Hypothalamus (tissue), 51 donors: ENCODE data around the gene AP3D1.

Experiments used
- DNase-seq, 51 donors: peaks; one replicate each; lab custom pipeline; 2025; lab: John Stamatoyannopoulos, UW

The AP3D1 gene

GRCh38 chr19:2184422-2184975 lies 33.1 kb upstream of the AP3D1 start:
- no peak for DNase-seq

GRCh38 chr19:2181633-2181997 lies 30.2 kb upstream of the AP3D1 start:
- DNase-seq, result peak in 29 of 51 donors; percentile 8 to 70 (median 40)

GRCh38 chr19:2180881-2181632 lies 29.7 kb upstream of the AP3D1 start:
- peak in 23 of 51 donors; percentile 3 to 65 (median 35) for DNase-seq

- DNase-seq, result no peak
Measured at GRCh38 chr19:2180114-2180513, 28.7 kb upstream of the AP3D1 start.

GRCh38 chr19:2179095-2179494 lies 27.7 kb upstream of the AP3D1 start:
- no peak for DNase-seq

- DNase-seq, result peak in 2 of 51 donors; percentile 6 to 17
Measured at GRCh38 chr19:2176337-2176994, 25.1 kb upstream of the AP3D1 start.

GRCh38 chr19:2175742-2176141 lies 24.4 kb upstream of the AP3D1 start:
- DNase-seq, result no peak

GRCh38 chr19:2173767-2174577 lies 22.6 kb upstream of the AP3D1 start:
- no peak for DNase-seq

GRCh38 chr19:2173388-2173766 lies 22.0 kb upstream of the AP3D1 start:
- no peak for DNase-seq

- no peak for DNase-seq
Measured at GRCh38 chr19:2171349-2172145, 20.2 kb upstream of the AP3D1 start.

GRCh38 chr19:2170987-2171348 lies 19.6 kb upstream of the AP3D1 start:
- no peak for DNase-seq

GRCh38 chr19:2170219-2170618 lies 18.9 kb upstream of the AP3D1 start:
- no peak for DNase-seq

- DNase-seq, result peak; percentile 11 to 98 (median 79)
Measured at GRCh38 chr19:2168619-2169424, 17.5 kb upstream of the AP3D1 start.

- peak in 31 of 51 donors; percentile 6 to 54 (median 26) for DNase-seq
Measured at GRCh38 chr19:2167896-2168618, 16.7 kb upstream of the AP3D1 start.

GRCh38 chr19:2166741-2167738 lies 15.7 kb upstream of the AP3D1 start:
- peak in 42 of 51 donors; percentile 6 to 80 (median 53) for DNase-seq

GRCh38 chr19:2164020-2164998 lies 12.9 kb upstream of the AP3D1 start:
- peak in 24 of 51 donors; percentile 37 to 81 (median 62) for DNase-seq
